Loucy (cell line): ENCODE data around the gene NEUROD2.
A peak's percentile ranks its signal among the peaks of the same experiment; 100 is the strongest.

Source experiments
- CTCF ChIP-seq: fragments of 200-600 bp; sonication (generic); conservative IDR thresholded peaks from 2 replicates; pipeline ENCODE4 v1.5.1; 2014; ENCODE audit warnings: mild to moderate bottlenecking, antibody characterized with exemption, low read length
- EZH2phosphoT487 ChIP-seq: fragments of 200-600 bp; IDR thresholded peaks from 2 replicates; pipeline ENCODE4 v1.6.1; 2018; ENCODE audit warnings: antibody characterized with exemption, mild to moderate bottlenecking, moderate library complexity, borderline replicate concordance

GRCh38 chr17:39576187-39576586 lies 31.5 kb downstream of the NEUROD2 start:
- peak; percentile 68 for TF ChIP-seq CTCF
- no peak for TF ChIP-seq EZH2phosphoT487
